Caco-2 (cell line): Measurements from ENCODE around the gene XAF1. TPM values are rescaled to one million over a fixed set of nuclear protein-coding genes. Genes with fewer than 3 reads are reported as not detected.
"Not testable (repeated sequence)": the region's sequence is repeated elsewhere in the genome, so short reads cannot be mapped to it uniquely, and the experiment has no call there.

Experiments
- BruUV-seq: library from RNA; stranded (reverse); fragments of 400-500 nt; replicated peaks from 2 replicates; lab custom pipeline; 2021; lab: Mats Ljungman, UMichigan
- CTCF ChIA-PET: fragments of 300-600 bp; sonication (Branson Sonifier 250); formaldehyde crosslinking; loops from one replicate; lab custom pipeline; 2022; ENCODE audit warnings: antibody characterized with exemption; lab: Charles Lee
- POLR2A ChIA-PET: fragments of 300-600 bp; sonication (Branson Sonifier 250); formaldehyde crosslinking; loops from one replicate; lab custom pipeline; 2022; ENCODE audit warnings: antibody characterized with exemption; lab: Charles Lee
- DNase-seq, 2 experiments: peaks; one replicate each; pipeline versions ENCODE4 v3.0.0 to v3.0.0-alpha.2; 2020 to 2022
- H3K27me3 ChIP-seq: replicated peaks from 2 replicates; pipeline ENCODE4 v1.6.0; 2011; ENCODE audit warnings: low read length; ENCODE audit not compliant: control insufficient read depth, insufficient read depth
- H3K36me3 ChIP-seq: 2 replicates; pipeline ENCODE4 v1.5.1; 2011; ENCODE audit warnings: low read length; ENCODE audit not compliant: control insufficient read depth, insufficient read depth
- H3K4me1 ChIP-seq: fragments of 250-450 bp; sonication (Bioruptor Pico); 2 replicates; pipeline ENCODE4 v1.5.1; 2020; ENCODE audit warnings: mild to moderate bottlenecking
- H3K4me3 ChIP-seq: 2 replicates; pipeline ENCODE4 v1.5.1; 2011; ENCODE audit warnings: low read depth, mild to moderate bottlenecking, control low read depth, low read length
- H3K9me3 ChIP-seq: fragments of 250-450 bp; sonication (Bioruptor Pico); 2 replicates; pipeline ENCODE4 v1.5.1; 2020; ENCODE audit warnings: mild to moderate bottlenecking, moderate library complexity
- H3K27ac Mint-ChIP-seq: one replicate; pipeline ENCODE4 v1.8.0; 2022; ENCODE audit warnings: mixed read lengths; ENCODE audit not compliant: unreplicated experiment
- H3K27me3 Mint-ChIP-seq: one replicate; pipeline ENCODE4 v1.8.0; 2022; ENCODE audit warnings: mixed read lengths; ENCODE audit not compliant: insufficient read depth, unreplicated experiment
- H3K36me3 Mint-ChIP-seq: one replicate; pipeline ENCODE4 v1.8.0; 2022; ENCODE audit warnings: mild to moderate bottlenecking, mixed read lengths; ENCODE audit not compliant: insufficient read depth, unreplicated experiment
- H3K4me1 Mint-ChIP-seq: one replicate; pipeline ENCODE4 v1.8.0; 2022; ENCODE audit warnings: low read depth, mixed read lengths; ENCODE audit not compliant: unreplicated experiment
- H3K4me3 Mint-ChIP-seq: one replicate; pipeline ENCODE4 v1.8.0; 2022; ENCODE audit warnings: mild to moderate bottlenecking, moderate library complexity, mixed read lengths; ENCODE audit not compliant: unreplicated experiment
- H3K9me3 Mint-ChIP-seq: one replicate; pipeline ENCODE4 v1.8.0; 2022; ENCODE audit warnings: mixed read lengths; ENCODE audit not compliant: unreplicated experiment
- intact Hi-C: fragments of 100-400 bp; cut with micrococcal nuclease; formaldehyde crosslinking; loops from one replicate; pipeline ENCODE4 v1.10.0; 2022; ENCODE audit not compliant: unreplicated experiment
- total RNA-seq: library from RNA; stranded (reverse); gene quantifications from 2 replicates; pipeline ENCODE4 v1.2.3, GENCODE V29; 2022
- TF ChIP-seq, protein P1 (sequence below), 2 experiments: fragments of 200-600 bp in 1 of 2; IDR thresholded peaks; 1 replicate in 1 of 2; 2 replicates in 1 of 2; pipeline versions ENCODE4 v1.5.1 to v1.8.0; 2011 to 2022; ENCODE audit warnings: antibody characterized with exemption in 1 of 2, control low read depth in 1 of 2, inconsistent platforms in 1 of 2, low read depth in 1 of 2, low read length in 1 of 2, mild to moderate bottlenecking in 1 of 2, moderate library complexity in 1 of 2; ENCODE audit not compliant: insufficient read depth in 1 of 2, severe bottlenecking in 1 of 2, unreplicated experiment in 1 of 2

The XAF1 gene
- total RNA-seq, 1 experiment from 2014 or later = 0.25 TPM

DNA sequence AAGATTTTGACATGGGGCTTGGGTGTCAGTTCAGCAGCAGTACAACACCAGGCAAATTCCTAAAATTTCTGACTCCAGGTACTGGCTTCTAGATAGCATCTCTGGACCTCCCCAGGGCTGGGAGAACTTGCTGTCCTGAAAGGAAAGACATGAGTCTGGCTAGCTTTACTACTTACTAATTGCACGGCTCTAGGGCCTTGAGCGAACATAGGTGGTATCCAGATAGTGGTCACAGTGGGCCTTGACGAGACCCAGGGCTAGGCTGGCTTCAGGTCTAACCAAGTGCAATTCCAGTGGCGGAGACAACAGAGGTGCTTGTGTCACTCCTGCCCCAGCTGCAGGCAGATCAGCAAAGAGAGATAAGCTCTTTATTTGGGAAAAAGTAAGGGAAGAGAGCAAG is 26.3 kb upstream of the XAF1 start:
- Mint-ChIP-seq H3K4me3 (no peak overlapping the region), H3K36me3 (no peaks in the 10 kb centered on the region), H3K9me3 (peaks cover 12% of the 10 kb centered on the region), H3K4me1 (no peaks in the 10 kb centered on the region), H3K27ac (no peak overlapping the region), H3K27me3 (peaks cover 6% of the 10 kb centered on the region)
- Histone ChIP-seq H3K9me3 (no peaks in the 10 kb centered on the region), H3K4me1 (no peaks in the 10 kb centered on the region), H3K4me3 (no peak overlapping the region), H3K27me3 (no peaks in the 10 kb centered on the region), H3K36me3 (no peaks in the 10 kb centered on the region)
- BruUV-seq = no TSS peak
- ChIA-PET CTCF (no interaction called here), POLR2A (no interaction called here)
- TF ChIP-seq, protein P1, sequence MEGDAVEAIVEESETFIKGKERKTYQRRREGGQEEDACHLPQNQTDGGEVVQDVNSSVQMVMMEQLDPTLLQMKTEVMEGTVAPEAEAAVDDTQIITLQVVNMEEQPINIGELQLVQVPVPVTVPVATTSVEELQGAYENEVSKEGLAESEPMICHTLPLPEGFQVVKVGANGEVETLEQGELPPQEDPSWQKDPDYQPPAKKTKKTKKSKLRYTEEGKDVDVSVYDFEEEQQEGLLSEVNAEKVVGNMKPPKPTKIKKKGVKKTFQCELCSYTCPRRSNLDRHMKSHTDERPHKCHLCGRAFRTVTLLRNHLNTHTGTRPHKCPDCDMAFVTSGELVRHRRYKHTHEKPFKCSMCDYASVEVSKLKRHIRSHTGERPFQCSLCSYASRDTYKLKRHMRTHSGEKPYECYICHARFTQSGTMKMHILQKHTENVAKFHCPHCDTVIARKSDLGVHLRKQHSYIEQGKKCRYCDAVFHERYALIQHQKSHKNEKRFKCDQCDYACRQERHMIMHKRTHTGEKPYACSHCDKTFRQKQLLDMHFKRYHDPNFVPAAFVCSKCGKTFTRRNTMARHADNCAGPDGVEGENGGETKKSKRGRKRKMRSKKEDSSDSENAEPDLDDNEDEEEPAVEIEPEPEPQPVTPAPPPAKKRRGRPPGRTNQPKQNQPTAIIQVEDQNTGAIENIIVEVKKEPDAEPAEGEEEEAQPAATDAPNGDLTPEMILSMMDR (IDR thresholded peaks at IDR 0.05; ENCODE audit: insufficient read depth in 1 of 2, low read depth in 1 of 2, low read length in 1 of 2, severe bottlenecking in 1 of 2, unreplicated experiment in 1 of 2) = no peak
- intact Hi-C loops = no loop called here
- DNase-seq = no peak

DNA sequence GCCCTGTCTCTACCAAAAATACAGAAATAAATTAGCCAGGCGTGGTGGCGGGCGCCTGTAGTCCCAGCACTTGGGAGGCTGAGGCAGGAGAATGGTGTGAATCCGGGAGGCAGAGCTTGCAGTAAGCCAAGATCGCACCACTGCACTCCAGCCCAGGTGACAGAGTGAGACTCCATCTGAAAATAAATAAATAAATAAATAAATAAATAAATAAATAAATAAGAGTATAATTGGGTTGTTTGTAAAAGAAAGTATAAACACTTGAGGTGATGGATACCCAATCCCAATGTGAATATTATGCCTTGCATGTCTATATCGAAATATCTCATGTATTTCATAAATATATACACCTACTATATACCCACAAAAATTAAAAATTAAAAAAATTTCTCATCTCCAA is 9.2 kb upstream of the XAF1 start:
- H3K27me3 Mint-ChIP-seq, H3K27ac Mint-ChIP-seq, H3K4me1 ChIP-seq, H3K4me3 ChIP-seq, H3K36me3 Mint-ChIP-seq, H3K4me1 Mint-ChIP-seq, H3K4me3 Mint-ChIP-seq, DNase-seq, BruUV-seq, H3K9me3 ChIP-seq, POLR2A ChIA-PET, CTCF ChIA-PET, H3K27me3 ChIP-seq, H3K9me3 Mint-ChIP-seq, H3K36me3 ChIP-seq: not testable (repeated sequence)
- intact Hi-C loops = loop anchor here (5.0 kb wide), 1 partner anchor 96 kb away; no protein-coding TSS in a partner anchor

DNA sequence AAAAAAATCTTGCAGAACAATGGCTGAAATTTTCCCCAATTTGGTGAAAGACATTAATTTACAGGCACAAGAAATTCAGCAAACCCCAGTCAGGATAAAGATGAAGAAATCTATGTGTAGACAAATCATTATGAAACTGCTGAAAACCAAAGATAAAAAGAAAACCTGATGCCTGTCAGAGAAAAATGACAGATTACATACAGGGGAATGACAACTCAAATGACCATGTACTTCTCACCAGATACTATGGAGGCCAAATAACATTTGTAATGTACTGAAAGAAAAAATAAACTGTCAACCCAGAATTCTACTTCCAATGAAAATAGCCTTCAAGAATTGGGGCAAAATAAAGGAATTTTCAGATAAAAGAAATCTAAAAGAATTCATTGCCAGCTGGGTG is 7.2 kb upstream of the XAF1 start:
- no peaks in the 10 kb centered on the region for H3K9me3 ChIP-seq
- H3K27me3 ChIP-seq = no peaks in the 10 kb centered on the region
- TF ChIP-seq, protein P1 (IDR thresholded peaks at IDR 0.05; ENCODE audit: insufficient read depth in 1 of 2, low read depth in 1 of 2, low read length in 1 of 2, severe bottlenecking in 1 of 2, unreplicated experiment in 1 of 2) = no peak
- no TSS peak for BruUV-seq
- H3K27ac Mint-ChIP-seq = no peak overlapping the region
- DNase-seq = no peak
- POLR2A ChIA-PET = no interaction called here
- no peak overlapping the region for H3K4me3 Mint-ChIP-seq
- no peaks in the 10 kb centered on the region for H3K27me3 Mint-ChIP-seq
- no peak overlapping the region for H3K4me3 ChIP-seq
- no peaks in the 10 kb centered on the region for H3K4me1 ChIP-seq
- H3K36me3 Mint-ChIP-seq = no peaks in the 10 kb centered on the region
- H3K9me3 Mint-ChIP-seq = no peaks in the 10 kb centered on the region
- CTCF ChIA-PET = no interaction called here
- H3K36me3 ChIP-seq = no peaks in the 10 kb centered on the region
- H3K4me1 Mint-ChIP-seq = no peaks in the 10 kb centered on the region
- intact Hi-C loops = loop anchor here (5.0 kb wide), 1 partner anchor 94 kb away; no protein-coding TSS in a partner anchor

DNA sequence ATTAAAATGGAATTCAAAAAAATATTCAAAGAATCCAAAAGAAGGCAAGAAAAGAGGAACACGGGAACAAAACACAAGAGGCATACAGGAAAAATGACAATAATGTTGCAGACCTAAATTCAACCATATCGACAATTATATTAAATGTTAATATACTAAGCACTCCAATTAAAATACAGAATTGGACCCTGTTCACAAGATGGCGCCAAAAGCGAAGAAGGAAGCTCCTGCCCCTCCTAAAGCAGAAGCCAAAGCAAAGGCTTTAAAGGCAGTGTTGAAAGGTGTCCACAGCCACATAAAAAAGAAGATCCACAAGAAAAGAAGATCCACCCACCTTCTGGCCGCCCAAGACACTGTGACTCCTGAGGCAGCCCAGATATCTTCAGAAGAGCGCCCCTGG is 6.3 kb upstream of the XAF1 start:
- Histone ChIP-seq H3K4me1 (no peaks in the 10 kb centered on the region), H3K4me3 (no peak overlapping the region), H3K27me3 (no peaks in the 10 kb centered on the region), H3K9me3 (no peaks in the 10 kb centered on the region), H3K36me3 (no peaks in the 10 kb centered on the region)
- no peaks in the 10 kb centered on the region for H3K27me3 Mint-ChIP-seq
- no peak overlapping the region for H3K27ac Mint-ChIP-seq
- no peaks in the 10 kb centered on the region for H3K9me3 Mint-ChIP-seq
- no TSS peak for BruUV-seq
- intact Hi-C loops = loop anchor here (5.0 kb wide), 1 partner anchor 93 kb away; no protein-coding TSS in a partner anchor
- no peaks in the 10 kb centered on the region for H3K4me1 Mint-ChIP-seq
- H3K4me3 Mint-ChIP-seq = no peak overlapping the region
- ChIA-PET CTCF (no interaction called here), POLR2A (no interaction called here)
- no peaks in the 10 kb centered on the region for H3K36me3 Mint-ChIP-seq
- no peak for DNase-seq
- TF ChIP-seq, protein P1 (IDR thresholded peaks at IDR 0.05; ENCODE audit: insufficient read depth in 1 of 2, low read depth in 1 of 2, low read length in 1 of 2, severe bottlenecking in 1 of 2, unreplicated experiment in 1 of 2) = no peak
